ENCODE measurements around the gene KIF1B.

DNA sequence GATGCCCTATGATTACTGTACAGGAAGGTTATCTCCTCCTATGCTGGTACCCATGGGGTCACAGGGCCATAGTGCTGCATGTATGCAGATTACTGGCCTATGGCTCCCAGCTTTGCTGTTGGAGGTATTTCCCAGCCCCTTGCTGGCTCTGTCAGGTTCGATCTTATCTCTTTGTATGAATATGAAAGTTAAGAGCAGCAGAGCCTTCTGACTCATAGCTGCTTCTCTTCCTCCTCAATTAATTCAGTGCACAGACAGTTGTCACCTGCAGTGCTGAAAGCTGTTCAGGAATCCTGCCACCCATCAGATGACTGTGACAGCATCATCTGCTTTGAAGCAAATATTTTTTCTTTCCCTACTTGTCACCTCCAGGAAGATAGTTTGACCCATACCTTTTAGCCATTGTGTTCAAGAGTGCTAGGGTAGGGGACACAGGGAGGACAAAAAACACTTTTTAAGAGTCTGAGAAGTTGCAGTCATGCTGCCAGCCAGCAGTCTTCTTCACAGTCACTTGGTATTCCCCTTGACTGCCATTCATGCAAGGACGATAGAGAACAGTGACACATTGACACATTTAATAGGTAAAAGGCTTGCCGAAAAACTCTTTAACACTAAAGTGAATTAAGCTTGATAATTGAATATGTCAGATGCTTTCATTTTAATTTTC lies 73.1 kb downstream of the KIF1B start:
- TF ChIP-seq STAT6 (CRISPR knock-in tag; conservative IDR thresholded peaks at IDR 0.05; ENCODE audit: low read depth), result no peak
- TF ChIP-seq, protein P1, sequence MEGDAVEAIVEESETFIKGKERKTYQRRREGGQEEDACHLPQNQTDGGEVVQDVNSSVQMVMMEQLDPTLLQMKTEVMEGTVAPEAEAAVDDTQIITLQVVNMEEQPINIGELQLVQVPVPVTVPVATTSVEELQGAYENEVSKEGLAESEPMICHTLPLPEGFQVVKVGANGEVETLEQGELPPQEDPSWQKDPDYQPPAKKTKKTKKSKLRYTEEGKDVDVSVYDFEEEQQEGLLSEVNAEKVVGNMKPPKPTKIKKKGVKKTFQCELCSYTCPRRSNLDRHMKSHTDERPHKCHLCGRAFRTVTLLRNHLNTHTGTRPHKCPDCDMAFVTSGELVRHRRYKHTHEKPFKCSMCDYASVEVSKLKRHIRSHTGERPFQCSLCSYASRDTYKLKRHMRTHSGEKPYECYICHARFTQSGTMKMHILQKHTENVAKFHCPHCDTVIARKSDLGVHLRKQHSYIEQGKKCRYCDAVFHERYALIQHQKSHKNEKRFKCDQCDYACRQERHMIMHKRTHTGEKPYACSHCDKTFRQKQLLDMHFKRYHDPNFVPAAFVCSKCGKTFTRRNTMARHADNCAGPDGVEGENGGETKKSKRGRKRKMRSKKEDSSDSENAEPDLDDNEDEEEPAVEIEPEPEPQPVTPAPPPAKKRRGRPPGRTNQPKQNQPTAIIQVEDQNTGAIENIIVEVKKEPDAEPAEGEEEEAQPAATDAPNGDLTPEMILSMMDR (IDR thresholded peaks at IDR 0.05), result no peak
- no peak for TF ChIP-seq FOXJ3 (CRISPR knock-in tag; IDR thresholded peaks at IDR 0.05; ENCODE audit: borderline replicate concordance)
- no peak for TF ChIP-seq ZBTB21 (CRISPR knock-in tag; IDR thresholded peaks at IDR 0.05; ENCODE audit: borderline replicate concordance)
- TF ChIP-seq NFE2L1 (CRISPR knock-in tag; IDR thresholded peaks at IDR 0.05), result no peak
- TF ChIP-seq MAX (CRISPR knock-in tag; IDR thresholded peaks at IDR 0.05), result no peak
- TF ChIP-seq NR3C1 (CRISPR knock-in tag; conservative IDR thresholded peaks at IDR 0.05; ENCODE audit: low read depth), result no peak
- no peak for TF ChIP-seq ZNF317 (CRISPR knock-in tag; IDR thresholded peaks at IDR 0.05; ENCODE audit: borderline replicate concordance, low read depth)
- TF ChIP-seq NR1H2 (CRISPR knock-in tag; IDR thresholded peaks at IDR 0.05), result no peak
- no peak for TF ChIP-seq AFF4 (CRISPR knock-in tag; IDR thresholded peaks at IDR 0.05; ENCODE audit: borderline replicate concordance)
- TF ChIP-seq, protein P2, sequence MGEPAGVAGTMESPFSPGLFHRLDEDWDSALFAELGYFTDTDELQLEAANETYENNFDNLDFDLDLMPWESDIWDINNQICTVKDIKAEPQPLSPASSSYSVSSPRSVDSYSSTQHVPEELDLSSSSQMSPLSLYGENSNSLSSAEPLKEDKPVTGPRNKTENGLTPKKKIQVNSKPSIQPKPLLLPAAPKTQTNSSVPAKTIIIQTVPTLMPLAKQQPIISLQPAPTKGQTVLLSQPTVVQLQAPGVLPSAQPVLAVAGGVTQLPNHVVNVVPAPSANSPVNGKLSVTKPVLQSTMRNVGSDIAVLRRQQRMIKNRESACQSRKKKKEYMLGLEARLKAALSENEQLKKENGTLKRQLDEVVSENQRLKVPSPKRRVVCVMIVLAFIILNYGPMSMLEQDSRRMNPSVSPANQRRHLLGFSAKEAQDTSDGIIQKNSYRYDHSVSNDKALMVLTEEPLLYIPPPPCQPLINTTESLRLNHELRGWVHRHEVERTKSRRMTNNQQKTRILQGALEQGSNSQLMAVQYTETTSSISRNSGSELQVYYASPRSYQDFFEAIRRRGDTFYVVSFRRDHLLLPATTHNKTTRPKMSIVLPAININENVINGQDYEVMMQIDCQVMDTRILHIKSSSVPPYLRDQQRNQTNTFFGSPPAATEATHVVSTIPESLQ (CRISPR knock-in tag; IDR thresholded peaks at IDR 0.05), result no peak
- no peak for TF ChIP-seq RELA (CRISPR knock-in tag; IDR thresholded peaks at IDR 0.05; ENCODE audit: borderline replicate concordance)
- TF ChIP-seq TEAD4 (CRISPR knock-in tag; IDR thresholded peaks at IDR 0.05), result no peak
